Choroid plexus epithelial cell (primary cell): Measurements from ENCODE around the gene ZBTB32.
"Not testable (repeated sequence)": the region's sequence is repeated elsewhere in the genome, so short reads cannot be mapped to it uniquely, and the experiment has no call there.

ENCODE experiments used
- DNase-seq: peaks from one replicate; pipeline ENCODE4 v3.0.0-alpha.2; 2010; ENCODE audit warnings: low read depth
- H3K4me3 ChIP-seq: 2 replicates; pipeline ENCODE4 v1.5.1; 2011; ENCODE audit warnings: low read depth, mild to moderate bottlenecking, control low read depth, low read length, moderate library complexity
- TF ChIP-seq, protein P1 (sequence below): conservative IDR thresholded peaks from 2 replicates; pipeline ENCODE4 v1.5.1; 2011; ENCODE audit warnings: low read depth, mild to moderate bottlenecking, control low read depth, inconsistent platforms, low read length, moderate library complexity

ZBTB32 gene

DNA sequence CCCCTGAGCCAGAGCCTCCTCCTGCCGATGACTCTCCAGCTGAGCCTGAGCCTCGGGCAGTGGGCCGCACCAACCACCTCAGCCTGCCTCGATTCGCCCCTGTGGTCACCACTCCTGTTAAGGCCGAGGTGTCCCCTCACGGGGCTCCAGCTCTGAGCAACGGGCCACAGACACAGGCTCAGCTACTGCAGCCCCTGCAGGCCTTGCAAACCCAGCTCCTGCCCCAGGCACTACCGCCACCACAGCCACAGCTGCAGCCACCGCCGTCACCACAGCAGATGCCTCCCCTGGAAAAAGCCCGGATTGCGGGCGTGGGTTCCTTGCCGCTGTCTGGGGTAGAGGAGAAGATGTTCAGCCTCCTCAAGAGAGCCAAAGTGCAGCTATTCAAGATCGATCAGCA, 17.0 kb downstream of the ZBTB32 start:
- H3K4me3 ChIP-seq = no peak overlapping the region
- no peak for DNase-seq
- TF ChIP-seq, protein P1, sequence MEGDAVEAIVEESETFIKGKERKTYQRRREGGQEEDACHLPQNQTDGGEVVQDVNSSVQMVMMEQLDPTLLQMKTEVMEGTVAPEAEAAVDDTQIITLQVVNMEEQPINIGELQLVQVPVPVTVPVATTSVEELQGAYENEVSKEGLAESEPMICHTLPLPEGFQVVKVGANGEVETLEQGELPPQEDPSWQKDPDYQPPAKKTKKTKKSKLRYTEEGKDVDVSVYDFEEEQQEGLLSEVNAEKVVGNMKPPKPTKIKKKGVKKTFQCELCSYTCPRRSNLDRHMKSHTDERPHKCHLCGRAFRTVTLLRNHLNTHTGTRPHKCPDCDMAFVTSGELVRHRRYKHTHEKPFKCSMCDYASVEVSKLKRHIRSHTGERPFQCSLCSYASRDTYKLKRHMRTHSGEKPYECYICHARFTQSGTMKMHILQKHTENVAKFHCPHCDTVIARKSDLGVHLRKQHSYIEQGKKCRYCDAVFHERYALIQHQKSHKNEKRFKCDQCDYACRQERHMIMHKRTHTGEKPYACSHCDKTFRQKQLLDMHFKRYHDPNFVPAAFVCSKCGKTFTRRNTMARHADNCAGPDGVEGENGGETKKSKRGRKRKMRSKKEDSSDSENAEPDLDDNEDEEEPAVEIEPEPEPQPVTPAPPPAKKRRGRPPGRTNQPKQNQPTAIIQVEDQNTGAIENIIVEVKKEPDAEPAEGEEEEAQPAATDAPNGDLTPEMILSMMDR = no peak

DNA sequence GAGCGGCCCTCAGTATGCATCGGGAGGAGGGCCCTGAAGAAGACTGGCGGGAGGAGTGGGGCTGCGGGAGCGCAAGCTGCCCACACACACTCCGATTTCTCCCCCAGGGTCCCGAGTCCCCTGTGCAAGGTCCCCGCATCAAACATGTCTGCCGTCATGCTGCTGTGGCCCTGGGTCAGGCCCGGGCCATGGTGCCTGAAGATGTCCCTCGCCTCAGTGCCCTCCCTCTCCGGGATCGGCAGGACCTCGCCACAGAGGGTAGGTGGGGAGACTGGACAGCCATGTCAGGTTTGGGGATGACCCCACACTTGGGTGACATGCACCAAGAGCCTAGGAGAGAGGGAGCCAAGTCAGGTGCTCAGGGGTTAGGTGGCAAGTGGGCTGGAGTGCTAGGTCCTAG, 18.1 kb downstream of the ZBTB32 start:
- TF ChIP-seq, protein P1 = no peak
- H3K4me3 ChIP-seq = no peak overlapping the region
- no peak for DNase-seq

DNA sequence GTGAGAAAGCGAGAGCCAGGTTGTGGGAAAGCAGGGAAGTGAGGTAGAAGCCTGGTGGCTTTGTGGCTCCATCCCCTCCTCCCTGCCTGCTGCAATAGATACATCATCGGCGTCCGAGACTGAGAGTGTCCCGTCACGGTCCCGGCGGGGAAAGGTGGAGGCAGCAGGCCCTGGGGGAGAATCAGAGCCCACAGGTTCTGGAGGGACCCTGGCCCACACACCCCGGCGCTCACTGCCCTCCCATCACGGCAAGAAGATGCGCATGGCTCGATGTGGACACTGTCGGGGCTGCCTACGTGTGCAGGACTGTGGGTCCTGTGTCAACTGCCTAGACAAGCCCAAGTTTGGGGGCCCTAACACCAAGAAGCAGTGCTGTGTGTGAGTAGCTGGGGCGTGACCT, 18.5 kb downstream of the ZBTB32 start:
- no peak overlapping the region for H3K4me3 ChIP-seq
- TF ChIP-seq, protein P1 = no peak
- no peak for DNase-seq

DNA sequence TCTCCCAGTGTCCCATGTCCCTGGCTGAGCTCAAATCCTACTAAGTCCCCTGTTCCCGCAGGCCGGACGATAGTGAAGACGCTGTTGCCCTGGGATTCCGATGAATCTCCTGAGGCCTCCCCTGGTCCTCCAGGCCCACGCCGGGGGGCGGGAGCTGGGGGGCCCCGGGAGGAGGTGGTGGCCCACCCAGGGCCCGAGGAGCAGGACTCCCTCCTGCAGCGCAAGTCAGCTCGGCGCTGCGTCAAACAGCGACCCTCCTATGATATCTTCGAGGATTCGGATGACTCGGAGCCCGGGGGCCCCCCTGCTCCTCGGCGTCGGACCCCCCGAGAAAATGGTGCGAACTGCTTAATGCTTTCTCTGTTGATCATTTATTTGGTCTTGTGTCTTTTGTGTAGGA, 19.3 kb downstream of the ZBTB32 start:
- TF ChIP-seq, protein P1 = no peak
- no peak overlapping the region for H3K4me3 ChIP-seq
- DNase-seq = no peak

DNA sequence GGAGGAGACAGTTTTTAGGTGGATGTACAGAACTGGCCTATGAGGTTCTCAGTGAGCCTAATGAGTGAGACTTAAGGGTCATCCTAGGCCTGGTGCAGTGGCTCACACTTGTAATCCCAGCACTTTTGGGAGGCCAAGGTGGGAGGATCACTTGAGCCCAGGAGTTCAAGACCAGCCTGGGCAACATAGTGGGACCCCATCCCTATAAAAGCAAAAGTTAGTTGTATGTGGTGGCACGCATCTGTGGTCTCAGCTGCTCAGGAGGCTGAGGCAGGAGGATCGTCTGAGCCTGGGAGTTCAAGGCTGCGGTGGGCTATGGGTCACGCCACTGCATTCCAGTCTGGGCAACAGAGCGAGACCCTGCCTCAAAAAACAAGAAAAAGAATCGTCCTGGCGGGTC, 19.8 kb downstream of the ZBTB32 start:
- DNase-seq, H3K4me3 ChIP-seq: not testable (repeated sequence)

DNA sequence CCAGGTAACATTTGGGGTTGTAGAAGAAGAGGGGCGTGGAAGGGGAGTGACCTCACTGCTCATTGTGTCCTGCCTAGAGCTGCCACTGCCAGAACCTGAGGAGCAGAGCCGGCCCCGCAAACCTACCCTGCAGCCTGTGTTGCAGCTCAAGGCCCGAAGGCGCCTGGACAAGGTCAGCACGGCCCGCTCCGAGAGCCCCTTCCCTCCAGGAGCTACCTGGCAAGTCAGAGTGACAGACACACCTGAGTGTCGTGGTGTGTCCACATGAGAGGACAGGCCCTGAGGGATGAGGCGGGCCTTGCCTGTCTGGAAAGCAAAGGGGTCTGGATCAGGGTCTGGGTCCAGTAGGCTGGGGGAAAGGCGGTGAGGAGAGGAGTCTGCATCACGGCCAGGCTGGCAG, 20.2 kb downstream of the ZBTB32 start:
- TF ChIP-seq, protein P1 = no peak
- no peak for DNase-seq
- H3K4me3 ChIP-seq = no peak overlapping the region

DNA sequence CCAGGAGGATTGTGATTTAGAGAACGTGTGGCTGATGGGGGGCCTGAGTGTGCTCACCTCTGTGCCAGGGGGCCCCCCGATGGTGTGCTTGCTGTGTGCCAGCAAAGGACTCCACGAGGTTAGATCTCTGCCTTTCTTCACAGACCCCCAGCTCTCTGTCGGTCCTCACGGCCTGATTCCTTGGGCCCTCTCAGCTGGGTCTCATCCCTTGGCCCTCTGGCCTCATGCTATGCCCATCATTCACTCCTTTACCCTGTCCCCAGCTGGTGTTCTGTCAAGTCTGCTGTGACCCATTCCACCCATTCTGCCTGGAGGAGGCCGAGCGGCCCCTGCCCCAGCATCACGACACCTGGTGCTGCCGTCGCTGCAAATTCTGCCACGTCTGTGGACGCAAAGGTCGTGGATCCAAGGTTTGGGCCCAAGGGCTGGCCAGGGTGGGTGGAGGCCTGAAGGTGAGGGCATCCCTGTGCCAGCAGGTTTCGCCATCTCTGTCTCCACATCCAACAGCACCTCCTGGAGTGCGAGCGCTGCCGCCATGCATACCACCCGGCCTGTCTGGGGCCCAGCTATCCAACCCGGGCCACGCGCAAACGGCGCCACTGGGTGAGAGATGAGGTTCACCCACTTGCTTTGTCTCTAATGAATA, 21.0 kb downstream of the ZBTB32 start:
- TF ChIP-seq, protein P1 = no peak
- no peak overlapping the region for H3K4me3 ChIP-seq

More for the DNA sequence above, 21.0 kb downstream of the ZBTB32 start:
- DNase-seq = no peak
